Retina (tissue), 1 donor: ENCODE data around the gene MRPS35.

Experiments
- DNase-seq: peaks from one replicate; pipeline ENCODE4 v3.0.0-alpha.2; 2016

The MRPS35 gene

DNA sequence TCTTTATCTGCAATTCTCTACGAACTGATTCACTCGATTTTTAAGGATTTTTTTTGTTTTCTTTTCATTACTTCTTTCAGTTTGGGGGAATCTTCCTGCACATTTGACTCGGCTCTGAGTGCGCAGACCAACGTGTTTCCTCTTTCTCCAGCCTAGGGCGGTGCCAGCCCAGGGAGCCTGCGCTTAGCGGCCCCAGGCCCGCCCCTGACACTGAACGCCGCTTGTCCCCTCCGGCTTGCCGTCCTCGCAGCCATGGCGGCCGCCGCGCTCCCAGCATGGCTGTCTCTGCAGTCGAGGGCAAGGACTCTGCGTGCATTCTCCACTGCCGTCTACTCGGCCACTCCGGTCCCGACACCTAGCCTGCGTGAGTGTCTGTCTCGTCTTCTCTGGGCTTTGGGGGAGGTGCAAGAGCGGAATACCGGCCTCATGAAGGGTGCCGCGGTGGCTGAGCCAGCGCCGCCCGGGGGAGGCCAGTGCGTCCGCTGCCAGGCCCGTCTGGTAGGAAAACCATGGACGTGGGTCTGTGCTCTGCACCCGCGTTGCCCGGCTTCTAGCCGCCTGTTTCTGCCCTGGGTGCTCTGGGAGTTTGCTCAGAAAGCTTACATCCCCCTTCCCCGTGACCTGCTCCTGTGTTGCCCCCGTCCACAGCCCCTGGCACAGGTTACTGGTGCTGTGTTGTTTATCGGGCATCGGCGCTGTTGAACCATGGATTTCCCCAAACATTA, at the start of gene MRPS35:
Gene MRPS35 (plus strand): TSS at position 241 of the 725 bp plus-strand sequence. CDS start 12 bp downstream, at position 253.
- peak; percentile 97 for DNase-seq

DNA sequence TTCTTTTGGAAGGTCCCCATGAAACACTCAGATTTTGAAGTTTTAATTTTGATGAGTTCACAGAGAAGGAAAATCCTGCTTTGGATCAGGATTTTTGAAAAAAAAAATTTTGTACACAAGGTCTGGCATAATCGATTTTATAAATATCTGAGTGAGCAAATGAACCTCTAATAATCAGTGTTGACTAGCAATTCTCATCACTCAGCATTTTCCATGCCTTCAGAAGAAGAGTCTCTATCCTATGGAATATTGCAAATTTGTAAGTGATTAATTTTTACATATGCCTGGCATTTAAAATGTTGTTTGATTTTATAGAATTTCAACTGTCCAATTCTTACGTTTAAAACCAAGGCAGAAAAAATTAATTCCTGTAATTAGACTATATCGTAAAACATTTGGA, 44.9 kb upstream of the MRPS35 start:
- no peak for DNase-seq

DNA sequence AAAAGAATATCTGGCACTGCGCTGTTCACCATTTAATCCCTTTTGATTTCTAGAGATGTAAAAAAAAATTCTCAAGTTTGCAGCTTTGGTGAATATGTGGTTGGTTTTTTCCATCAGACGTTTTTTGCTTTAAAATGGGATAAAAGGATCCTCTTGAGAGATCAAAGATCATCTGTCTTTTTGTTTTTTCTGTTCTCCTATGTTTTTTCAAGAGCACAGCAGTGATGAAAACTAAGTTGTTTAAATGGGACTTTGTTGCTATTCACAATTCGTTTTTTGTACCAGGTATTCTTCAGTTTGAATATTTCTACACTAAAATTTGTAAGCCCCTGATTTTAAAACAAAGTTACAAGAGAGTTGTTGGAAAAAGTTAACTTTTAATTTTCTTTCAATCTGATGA, 44.1 kb upstream of the MRPS35 start:
- no peak for DNase-seq

DNA sequence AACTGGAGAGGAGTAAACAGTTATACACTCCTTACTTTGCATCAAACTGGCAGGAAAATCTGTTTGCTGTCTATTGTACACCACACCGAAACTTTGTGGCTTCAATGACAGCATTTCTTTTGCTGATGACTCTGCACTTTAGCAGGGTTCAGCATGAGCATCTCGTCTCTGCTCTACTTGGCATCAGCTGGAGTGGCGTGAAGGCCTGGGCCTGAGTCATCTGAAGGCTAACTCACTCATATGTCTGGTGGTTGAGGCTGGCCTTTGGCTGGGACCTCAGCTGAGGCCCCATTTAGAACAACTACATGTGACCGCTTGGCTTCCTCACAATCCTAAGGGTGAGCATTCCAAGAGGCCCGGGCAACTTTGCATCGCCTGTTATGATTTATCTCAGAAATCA, 43.1 kb upstream of the MRPS35 start:
- no peak for DNase-seq

DNA sequence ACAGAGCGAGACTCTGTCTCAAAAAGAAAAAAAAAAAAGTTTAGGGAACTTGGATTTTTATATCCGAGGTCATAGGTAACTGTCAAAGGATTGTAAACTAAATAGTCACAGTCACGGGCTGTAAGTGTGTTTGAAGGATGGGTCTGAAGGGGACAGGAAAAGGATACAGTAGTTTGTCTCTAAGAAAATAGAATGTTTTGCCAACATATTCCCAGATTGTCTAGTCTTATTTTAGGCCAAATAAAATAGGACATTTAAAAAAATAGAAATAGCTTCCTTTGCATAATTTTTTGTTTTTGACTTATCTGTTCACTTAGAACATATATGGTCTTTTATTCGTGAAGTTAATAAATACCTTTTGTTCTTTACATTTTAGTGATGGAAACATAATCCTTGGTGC, 38.6 kb upstream of the MRPS35 start:
- no peak for DNase-seq

DNA sequence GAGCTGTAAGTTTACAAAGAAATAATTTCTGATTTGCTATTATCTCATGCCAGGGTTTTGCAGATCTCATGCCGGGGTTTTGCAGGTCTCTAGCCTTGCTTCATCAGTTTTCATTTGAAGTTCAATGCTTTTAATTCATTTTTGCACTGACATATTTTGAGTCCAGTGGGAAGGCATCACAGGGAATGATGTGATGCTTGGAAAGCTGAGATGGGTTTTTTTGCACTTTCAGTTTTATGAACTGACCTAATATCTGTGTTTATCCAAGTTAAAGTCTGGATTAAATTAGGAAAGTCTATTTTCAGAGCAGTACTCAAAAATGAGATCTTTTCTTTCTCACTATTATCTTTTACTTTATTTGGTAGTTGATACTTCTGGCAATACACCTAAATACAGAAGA, 38.0 kb upstream of the MRPS35 start:
- DNase-seq, result no peak

DNA sequence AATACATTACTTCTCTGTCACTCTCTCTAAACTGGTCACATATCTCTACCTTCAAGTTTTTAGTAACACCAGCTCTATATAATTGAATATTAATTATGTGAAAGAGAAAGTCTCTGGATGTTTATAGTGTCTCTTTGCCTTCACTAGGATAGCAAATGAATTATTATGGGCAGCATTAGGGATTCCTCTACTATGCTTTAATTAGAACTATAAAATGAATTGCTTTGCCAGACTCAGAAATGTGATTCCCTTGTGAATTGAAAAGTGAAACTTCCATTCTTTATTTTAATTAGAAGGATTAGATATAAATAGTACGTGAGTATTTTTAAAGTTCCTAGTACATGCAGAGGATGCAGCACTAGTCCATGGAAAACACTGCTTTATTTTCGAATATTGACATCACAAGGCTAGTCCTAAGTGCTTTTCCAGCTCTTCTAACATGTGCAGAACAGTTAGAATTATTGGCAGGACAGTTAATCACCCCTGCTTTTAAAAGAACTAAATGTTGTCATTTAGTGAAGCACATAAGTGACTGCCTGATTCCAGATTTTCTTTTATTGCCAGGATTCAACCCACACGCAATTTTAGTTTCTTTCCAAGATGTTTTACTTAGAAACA, 37.4 kb upstream of the MRPS35 start:
- DNase-seq, result no peak

DNA sequence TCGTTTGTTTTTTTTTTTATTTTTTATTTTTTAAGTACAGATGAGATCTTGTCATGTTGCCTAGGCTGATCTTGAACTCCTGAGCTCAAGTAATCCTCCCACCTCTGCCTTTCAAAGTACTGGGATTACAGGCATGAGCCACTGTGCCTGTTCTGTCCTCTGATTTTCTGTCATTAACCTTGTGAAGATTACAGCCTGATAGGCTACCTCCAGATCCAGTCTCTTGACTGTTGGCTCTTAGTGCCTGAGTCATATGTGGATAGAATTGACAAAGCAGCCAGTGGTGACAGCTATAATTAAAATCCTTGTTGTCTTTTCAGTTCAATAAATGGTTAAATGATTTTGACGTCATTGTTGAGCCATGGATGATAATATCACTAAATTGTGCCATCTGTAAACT, 35.6 kb upstream of the MRPS35 start:
- DNase-seq, result no peak

DNA sequence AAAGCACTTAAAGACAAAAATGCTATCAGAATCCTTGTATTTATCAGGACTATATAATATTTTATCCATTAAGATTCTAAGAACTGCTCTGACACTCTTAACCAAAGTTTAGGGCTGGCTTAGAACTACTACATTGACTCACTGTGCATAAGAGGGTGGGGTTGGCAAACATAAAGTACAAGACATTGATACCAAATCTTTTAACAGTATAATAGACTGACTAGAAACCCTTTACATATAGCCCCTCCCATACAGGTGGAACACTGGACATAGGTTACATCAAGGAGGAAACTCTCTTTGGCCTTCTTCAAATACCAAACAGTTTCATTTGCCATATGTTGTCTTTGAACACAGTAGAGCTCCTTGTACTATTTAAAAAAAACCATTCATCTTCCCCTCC, 30.0 kb upstream of the MRPS35 start:
- no peak for DNase-seq

DNA sequence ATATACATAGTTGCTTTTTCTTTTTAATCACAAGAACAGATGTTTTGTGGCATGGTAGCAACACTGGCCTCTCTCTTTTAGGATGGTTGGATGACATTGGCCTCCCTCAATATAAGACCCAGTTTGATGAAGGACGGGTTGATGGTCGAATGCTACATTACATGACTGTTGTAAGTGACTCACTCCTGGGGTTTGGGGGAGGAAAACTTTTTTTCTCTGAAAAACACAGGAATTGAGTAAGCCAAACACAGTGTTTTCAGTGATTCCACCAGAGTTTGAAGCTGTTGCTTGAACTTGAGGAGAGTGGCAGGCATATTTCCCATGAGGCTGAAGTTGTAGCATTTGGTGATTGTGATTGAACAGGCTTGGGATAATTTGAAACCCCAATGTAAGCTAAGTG, 28.1 kb upstream of the MRPS35 start:
- no peak for DNase-seq

DNA sequence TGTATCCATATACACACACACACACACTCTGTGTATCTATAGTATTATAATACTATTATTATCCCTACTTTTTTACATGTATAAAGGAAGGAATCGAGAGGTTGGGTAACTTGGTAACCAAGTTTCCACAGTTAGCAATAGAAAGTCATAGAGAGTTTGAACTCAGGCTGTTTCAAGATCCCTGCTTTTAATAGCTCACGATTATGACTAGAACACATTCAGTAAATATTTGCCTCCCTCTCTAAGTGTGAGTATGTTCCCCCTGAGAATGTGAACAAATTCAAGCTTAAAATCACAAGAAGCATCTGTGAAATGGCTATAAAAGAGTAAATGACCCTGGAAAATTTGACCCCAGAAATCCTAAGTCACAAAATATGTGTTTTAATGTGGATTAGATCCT, 25.4 kb upstream of the MRPS35 start:
- no peak for DNase-seq

DNA sequence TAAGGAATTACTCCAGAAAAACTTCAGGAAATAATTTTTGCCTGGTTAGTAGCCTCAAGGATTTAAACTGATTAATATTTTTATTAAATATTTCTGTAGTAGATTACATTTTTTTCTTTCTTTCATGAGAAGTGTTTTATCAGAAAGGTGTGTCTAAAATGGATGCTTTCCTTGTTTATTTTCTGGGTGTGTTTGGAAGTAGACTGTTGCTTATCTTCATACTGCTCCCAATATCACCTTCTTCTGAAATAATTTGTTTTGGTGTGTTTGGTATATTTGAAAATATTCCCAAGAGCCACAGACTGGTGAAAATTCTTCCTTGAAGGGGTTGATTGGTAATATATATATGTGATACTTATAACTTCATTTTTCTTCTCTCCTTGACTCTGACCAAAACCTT, 24.5 kb upstream of the MRPS35 start:
- DNase-seq, result no peak

DNA sequence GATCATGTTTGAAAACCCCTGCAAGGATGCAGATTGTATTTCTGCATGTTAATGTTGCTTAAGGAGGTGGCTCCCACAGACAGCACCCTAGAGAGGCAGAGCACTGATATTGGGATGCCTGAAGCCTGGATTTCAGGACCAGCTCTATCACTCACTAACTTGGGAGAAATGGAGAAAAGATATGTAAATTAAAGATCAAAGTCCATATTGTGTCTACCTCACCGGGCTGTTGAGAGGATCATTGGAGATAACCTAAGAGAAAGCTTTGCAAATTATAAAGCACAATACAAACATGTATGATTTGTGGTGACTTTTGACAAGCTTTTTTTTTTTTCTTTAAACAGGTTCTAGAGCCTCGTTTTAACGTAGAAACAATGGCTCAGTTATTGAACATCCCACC, 22.0 kb upstream of the MRPS35 start:
- no peak for DNase-seq

DNA sequence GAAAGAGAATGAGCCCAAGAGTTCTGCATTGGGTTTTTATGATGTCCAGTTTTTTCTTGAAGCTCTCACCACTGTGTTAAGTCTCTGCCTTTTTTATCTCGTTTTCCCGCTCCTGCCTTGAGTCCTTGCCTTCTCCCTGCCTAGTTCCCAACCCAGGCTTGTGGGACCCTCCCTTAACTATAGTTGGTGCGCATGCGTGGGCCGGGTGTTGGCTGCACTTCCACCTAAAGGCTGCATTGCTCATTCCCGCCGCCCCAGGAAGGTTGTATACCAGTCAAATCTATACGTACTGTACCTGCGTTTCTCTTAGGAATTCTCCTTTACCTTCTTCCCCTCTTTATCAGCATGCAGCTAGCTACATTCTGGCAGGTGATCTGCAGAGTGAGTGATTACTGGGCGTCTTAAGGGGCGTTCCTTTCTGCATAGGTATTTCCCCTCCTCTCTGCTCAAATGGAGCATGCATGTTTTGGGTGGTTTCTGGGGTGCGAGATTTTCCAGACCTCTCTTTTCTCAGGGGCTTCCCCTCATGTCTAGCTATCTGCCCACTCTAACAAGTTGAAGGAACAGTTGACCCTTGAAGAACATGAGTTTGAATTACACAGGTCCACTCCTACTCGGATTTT, 21.0 kb upstream of the MRPS35 start:
- no peak for DNase-seq

DNA sequence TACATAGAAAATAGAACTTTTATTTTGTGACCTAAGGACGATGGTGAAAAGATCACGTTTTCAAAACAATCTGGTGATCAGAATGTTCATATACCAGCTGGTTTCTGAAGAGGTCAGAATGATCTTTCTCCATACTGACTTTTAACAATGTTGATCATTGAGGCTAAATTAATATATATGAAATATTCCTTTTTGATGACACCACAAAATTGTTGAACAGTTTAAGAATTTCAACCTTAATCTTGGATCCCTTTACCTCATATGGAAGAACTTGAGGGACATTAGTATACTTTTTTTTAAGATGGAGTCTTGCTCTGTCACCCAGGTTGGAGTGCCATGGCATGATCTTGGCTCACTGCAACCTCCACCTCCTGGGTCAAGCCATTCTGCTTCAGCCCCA, 17.2 kb upstream of the MRPS35 start:
- DNase-seq, result no peak

DNA sequence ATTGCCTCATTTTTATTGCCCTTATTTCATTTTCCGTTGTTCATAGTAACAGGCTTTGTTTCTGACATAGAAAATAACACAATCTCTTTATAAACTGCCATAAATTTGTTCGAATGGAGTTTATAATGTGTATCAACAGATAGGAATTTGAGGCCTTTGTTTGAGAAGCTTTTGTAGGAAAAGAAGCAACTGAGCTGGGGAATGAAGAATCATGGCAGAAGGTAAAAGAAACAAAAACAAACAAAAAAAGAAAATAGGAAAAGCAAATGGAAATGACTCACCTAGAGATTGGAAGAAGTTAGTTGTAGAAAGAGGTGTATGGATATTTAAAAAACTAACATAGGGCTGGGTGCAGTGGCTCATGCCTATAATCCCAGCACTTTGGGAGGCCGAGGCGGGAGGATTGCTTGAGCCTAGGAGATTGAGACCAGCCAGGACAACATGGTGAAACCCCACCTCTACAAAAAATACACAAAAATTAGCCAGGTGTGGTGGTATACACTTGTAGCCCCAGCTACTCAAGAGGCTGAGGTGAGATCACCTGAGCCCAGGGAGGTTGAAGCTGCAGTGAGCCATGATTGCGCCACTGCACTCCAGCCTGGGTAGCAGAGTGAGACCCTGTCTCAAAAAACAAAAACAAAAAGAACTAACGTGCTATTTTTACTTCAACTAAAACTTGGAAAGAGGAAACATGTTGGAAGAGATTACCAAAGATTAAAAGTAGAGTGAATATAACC, 14.9 kb upstream of the MRPS35 start:
- no peak for DNase-seq

DNA sequence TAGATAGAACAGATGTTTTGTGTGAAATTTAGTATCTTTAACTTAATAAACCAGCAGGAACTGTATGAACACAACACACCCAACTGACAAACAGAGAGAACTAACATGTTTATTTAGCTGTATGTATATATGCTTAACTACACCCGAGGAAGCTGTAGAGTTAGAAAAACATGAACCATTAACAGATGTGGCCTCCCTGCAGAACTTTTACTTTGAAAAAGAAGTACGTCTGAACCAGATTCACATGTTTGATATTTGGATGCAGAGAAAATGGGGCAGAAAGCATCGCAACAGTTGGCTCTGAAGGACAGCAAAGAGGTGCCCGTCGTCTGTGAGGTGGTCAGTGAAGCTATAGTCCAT, 14.4 kb upstream of the MRPS35 start, which contains the start of gene REP15:
Gene REP15 (plus strand): TSS at position 155 of the 360 bp plus-strand sequence. CDS start 116 bp downstream, at position 271.
- DNase-seq, result no peak

DNA sequence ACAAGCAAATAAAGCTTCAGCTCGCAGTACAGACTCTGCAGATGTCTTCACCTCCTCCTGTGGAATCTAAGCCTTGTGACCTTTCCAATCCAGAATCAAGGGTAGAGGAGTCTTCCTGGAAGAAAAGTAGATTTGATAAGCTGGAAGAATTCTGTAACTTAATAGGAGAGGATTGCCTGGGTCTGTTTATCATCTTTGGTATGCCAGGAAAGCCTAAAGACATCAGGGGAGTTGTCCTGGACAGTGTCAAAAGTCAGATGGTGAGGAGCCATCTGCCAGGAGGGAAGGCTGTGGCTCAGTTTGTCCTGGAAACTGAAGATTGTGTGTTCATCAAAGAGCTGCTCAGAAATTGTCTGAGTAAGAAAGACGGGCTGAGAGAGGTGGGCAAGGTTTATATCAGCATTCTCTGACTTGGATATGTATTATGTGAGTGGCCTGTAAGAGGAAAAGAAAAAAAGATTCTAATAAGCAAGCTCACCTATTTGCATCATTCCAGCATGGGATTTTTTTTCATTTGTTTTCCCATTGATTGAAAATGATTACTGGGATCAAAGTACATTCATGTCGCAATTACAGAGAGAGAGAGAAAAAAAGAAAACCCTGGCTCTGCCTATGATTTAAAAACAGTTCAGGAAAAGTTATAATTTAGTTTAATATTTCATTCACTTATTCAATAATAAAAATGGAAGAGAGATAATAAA, 13.6 kb upstream of the MRPS35 start:
- DNase-seq, result no peak

DNA sequence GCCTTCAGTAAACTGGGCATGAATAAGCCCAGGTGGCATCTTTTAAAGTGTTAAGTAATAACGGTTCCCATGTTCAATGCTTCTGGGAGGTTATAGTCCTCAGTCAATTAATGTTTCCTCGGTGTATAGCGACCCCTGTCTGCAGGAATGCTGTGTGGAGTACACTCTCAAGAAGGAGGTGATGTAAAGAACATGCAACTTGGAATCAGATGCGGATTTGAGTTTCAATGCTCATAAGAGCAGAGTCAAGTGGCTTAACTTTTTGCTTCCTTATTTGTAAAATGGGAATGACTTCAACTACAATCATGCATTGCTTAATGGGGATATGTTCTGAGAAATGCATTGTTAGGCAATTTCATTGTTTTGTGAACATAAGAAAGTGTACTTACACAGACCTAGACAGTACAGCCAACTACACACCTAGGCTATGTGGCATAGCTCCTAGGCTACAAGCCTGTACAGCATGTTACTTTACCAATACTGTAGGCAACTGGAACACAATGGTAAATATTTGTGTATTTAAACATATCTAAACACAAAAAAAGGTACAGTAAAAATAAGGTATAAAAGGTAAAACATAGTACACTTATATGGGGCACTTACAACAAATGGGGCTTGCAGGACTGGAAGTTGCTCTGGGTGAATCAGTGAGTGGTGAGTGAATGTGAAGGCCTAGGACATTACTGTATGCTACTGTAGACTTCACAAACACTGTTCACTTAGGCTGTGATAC, 6.7 kb upstream of the MRPS35 start:
- DNase-seq, result peak; percentile 33

DNA sequence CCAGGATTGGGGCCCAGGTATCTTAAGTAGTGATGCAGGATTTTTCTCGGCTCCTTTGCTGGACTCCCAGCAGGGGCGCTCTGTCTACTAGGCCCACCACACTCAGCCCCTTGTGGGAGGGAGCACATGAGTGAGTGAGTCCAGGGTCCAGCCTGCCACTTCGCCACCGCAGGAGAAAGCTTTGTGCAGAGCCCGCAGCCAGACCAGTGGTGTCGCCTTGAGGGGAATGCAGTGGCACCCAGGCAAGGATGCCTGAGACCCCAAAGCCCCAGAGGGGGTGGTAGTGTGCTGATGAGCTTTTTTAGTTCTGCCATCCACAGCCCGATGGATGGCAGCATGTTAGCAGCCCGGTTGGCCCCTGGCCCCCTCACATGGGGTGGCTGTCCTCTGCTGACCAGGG, 5.4 kb upstream of the MRPS35 start:
- DNase-seq, result no peak

DNA sequence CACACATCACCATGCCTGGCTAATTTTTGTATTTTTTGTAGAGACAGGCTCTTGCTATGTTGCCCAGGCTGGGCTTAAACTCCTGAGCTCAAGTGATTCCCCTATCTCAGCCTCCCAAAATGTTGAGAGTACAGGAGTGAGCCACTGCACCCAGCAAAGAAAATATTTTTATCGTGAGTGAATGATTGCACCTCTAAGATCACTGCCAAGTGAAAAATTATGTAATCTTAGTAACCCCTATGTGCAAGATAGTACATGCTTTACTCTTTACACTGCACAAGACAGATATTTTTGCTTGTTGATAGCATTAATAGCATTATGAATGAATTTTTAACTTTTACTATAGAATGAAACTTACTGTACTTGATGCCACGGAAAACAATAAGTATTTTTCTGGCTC, 3.4 kb upstream of the MRPS35 start:
- DNase-seq, result no peak

DNA sequence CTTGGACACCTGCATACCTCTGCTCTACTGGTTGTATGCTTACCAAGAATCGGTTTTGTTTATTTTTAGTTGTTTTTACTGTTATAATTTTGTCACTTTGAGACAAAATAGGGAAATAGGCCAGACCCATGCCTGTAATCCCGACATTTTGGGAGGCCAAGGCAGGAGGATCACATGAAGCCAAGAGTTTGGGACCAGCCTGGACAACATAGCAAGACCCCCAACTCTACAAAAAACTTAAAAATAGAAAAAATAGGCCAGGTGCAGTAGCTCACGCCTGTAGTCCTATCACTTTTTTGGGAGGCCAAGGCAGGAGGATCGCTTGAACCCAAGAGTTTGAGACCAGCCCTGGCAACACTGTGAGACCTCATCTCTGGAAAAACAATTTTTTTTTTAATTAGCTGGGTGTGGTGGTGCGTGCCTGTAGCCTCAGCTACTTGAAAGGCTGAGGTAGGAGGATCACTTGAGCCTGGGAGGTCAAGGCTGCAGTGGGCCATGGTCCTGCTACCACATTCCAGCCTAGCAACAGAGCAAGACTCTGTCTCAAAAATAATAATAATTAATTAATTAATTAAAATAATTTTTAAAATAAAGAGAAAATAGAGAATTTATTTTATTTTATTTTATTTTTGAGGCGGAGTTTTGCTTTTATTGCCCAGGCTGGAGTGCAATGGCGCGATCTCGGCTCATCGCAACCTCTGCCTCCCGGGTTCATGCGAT, 1.3 kb upstream of the MRPS35 start:
- DNase-seq, result peak; percentile 4
